ENCODE measurements around the gene EPB41L1.

The EPB41L1 gene

DNA sequence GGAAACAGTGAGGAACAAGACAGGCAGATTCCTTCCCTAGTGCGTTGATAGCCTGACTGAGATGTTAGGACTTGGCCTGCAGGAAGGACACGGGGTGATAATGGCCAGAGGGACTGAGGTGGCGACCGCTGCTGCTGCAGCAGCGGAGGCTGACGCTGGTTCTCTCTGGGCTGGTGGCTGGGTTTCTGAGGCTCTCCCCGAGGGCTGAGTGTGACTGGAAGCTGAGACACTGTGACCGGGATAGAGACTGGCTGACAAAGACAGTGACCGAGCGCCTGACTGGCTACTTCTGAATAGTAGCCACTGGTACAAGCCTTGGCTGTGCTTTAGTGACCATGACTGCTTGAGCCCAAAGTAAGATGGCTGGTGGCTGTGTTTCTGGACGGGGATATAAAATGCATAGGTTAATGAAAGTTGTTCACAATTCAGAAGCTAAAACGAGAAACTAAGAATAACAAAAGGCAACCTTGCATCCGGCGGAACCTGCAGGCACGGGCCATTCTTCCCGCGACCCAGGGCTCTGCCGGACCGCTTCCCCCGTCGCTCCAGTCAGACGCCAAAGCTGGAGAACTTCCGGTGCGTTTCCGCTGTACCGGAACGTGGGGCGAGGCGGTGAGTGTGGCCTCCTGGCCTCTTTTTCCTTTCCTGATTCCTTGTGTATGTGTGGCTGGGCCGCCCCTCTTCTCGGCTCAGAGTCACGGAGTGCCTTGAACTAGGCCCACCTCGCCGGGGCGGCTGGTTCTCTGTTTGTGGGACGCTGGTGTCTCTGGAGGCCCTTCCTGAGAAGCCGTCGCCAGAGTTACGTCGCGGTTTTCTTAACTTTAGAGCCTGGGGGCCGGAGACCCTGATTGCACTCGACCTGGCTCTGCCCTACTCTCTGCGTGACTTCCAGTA lies 81.6 kb downstream of the EPB41L1 start, which contains the start of gene AAR2:
AAR2 (plus strand) TSS at position 587 of the 894 bp plus-strand sequence. CDS start 3,391 bp downstream, outside the sequence.
- Mint-ChIP-seq H3K4me3 (peak within 1 kb of the TSS; percentile 84), H3K9me3 (no peaks in the 10 kb centered on the region), H3K27ac (peak within 1 kb of the TSS; percentile 85), H3K4me1 (ENCODE audit: low read depth) (peaks cover 29% of the 10 kb centered on the region), H3K27me3 (no peaks in the 10 kb centered on the region), H3K36me3 (ENCODE audit: low read depth) (peaks cover 35% of the 10 kb centered on the region)

DNA sequence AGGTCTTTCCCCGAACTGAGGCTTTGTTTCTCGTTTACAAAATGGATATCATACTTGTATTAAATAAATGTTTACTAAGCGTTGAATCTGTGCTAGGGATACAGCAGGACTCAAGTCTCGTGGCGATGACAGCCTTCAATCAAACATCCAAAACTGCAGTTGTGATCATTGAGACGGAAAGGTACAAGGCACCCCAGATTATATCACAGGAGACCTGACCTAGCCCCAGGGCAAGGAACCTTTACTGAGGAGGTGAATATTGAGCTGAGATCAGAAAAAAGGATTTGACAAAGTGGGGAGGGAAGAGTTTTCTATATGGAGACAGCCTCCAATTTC lies 82.2 kb downstream of the EPB41L1 start:
- Mint-ChIP-seq H3K4me1 (ENCODE audit: low read depth) (peaks cover 29% of the 10 kb centered on the region), H3K9me3 (no peaks in the 10 kb centered on the region), H3K36me3 (ENCODE audit: low read depth) (peaks cover 41% of the 10 kb centered on the region), H3K4me3 (peak overlapping the region; percentile 84), H3K27me3 (no peaks in the 10 kb centered on the region), H3K27ac (peak overlapping the region; percentile 85)

DNA sequence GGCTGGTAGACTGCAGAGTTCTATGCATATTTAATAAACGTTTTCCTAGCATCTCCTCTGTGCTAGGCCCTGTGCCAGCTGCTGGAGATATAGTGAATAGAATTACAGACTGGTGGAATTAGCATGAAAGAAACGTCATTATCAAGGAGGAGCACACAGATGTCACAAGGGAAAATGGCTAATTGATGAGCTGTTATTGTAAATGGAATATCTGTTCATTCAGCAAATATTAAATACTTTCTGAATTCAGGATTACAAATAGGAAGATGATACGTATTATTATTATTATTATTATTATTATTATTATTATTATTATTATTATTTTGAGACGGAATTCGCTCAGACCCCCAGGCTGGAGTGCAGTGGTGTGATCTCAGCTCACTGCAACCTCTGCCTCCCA lies 82.9 kb downstream of the EPB41L1 start:
- H3K4me1 Mint-ChIP-seq (ENCODE audit: low read depth): peaks cover 29% of the 10 kb centered on the region
- peak overlapping the region; percentile 85 for H3K27ac Mint-ChIP-seq
- H3K9me3 Mint-ChIP-seq: no peaks in the 10 kb centered on the region
- peak overlapping the region; percentile 84 for H3K4me3 Mint-ChIP-seq
- no peaks in the 10 kb centered on the region for H3K27me3 Mint-ChIP-seq
- peaks cover 41% of the 10 kb centered on the region for H3K36me3 Mint-ChIP-seq (ENCODE audit: low read depth)

DNA sequence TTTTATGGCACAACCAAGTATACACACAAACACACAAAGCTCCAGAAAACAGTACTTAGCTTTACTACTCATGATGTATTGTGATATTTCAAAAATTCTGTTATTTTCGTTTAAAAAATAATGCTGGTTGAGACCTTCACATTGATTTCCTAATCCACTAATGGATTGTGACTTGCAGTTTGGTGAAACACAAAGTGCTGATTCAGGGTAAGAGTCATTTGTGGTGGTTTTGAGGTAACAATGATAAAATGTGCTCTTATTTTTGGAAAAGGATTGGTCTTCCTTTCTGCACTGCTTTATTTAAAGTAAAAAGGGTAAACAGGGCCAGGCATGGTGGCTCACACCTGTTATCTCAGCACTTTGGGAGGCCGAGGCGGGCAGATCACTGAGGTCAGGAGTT lies 83.6 kb downstream of the EPB41L1 start:
- peaks cover 29% of the 10 kb centered on the region for H3K4me1 Mint-ChIP-seq (ENCODE audit: low read depth)
- no peaks in the 10 kb centered on the region for H3K27me3 Mint-ChIP-seq
- H3K4me3 Mint-ChIP-seq: peak overlapping the region; percentile 62
- peaks cover 41% of the 10 kb centered on the region for H3K36me3 Mint-ChIP-seq (ENCODE audit: low read depth)
- H3K9me3 Mint-ChIP-seq: no peaks in the 10 kb centered on the region
- H3K27ac Mint-ChIP-seq: no peak overlapping the region

DNA sequence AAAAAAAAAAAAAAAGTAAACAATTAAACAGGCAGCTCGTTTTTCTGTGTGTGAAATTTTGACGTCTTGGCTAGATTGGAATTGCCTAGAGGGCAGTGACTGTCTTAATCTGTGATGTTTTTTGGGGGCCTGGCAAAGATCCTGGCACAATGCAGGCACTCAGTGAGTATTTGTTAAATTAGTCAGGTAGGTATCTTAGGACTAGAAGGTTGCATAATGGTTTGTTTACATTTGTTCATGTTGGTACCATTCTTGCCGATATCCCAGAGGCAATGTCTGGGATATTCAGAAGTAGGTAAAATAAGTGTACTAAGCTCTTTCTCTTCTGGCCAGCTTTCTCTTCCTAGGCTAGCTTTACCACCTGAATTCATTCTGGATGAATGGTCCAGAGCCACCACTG lies 84.2 kb downstream of the EPB41L1 start:
- Mint-ChIP-seq H3K4me1 (ENCODE audit: low read depth) (peaks cover 29% of the 10 kb centered on the region), H3K36me3 (ENCODE audit: low read depth) (peaks cover 46% of the 10 kb centered on the region), H3K27ac (no peak overlapping the region), H3K9me3 (no peaks in the 10 kb centered on the region), H3K4me3 (peak overlapping the region; percentile 62), H3K27me3 (no peaks in the 10 kb centered on the region)

DNA sequence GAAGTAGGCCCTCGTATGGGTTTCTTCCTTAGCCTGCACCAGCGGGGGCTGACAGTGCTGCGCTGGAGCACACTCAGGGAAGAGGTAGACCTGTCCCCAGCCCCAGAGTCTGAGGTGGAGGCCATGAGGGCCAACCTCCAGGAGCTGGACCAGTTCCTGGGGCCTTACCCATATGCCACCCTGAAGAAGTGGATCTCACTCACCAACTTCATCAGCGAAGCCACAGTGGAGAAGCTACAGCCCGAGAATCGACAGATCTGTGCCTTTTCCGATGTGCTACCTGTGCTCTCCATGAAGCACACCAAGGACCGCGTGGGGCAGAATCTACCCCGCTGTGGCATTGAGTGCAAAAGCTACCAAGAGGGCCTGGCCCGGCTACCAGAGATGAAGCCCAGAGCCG lies 85.5 kb downstream of the EPB41L1 start:
- no peak overlapping the region for H3K4me3 Mint-ChIP-seq
- H3K4me1 Mint-ChIP-seq (ENCODE audit: low read depth): peaks cover 29% of the 10 kb centered on the region
- peaks cover 58% of the 10 kb centered on the region for H3K36me3 Mint-ChIP-seq (ENCODE audit: low read depth)
- H3K9me3 Mint-ChIP-seq: no peaks in the 10 kb centered on the region
- H3K27ac Mint-ChIP-seq: no peak overlapping the region
- H3K27me3 Mint-ChIP-seq: no peaks in the 10 kb centered on the region

DNA sequence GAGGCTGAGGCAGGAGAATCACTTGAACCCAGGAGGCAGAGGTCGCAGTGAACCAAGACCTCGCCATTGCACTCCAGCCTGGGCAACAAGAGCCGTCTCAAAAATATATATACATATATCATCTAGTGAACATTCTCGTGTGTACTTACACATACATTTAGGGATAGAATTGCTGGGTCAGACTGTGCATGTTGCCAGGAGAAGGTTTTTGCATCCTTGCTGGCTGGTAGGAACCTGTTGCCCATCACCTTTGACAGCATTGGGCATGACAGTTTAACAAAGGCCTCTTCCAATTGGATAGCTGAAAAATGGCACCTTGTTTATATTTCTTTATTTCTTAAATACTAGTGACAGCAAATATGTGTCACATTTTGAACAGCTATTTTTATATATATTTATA lies 87.1 kb downstream of the EPB41L1 start:
- H3K4me1 Mint-ChIP-seq (ENCODE audit: low read depth): peaks cover 29% of the 10 kb centered on the region
- H3K27ac Mint-ChIP-seq: no peak overlapping the region
- H3K27me3 Mint-ChIP-seq: no peaks in the 10 kb centered on the region
- H3K36me3 Mint-ChIP-seq (ENCODE audit: low read depth): peaks cover 70% of the 10 kb centered on the region
- H3K9me3 Mint-ChIP-seq: no peaks in the 10 kb centered on the region
- H3K4me3 Mint-ChIP-seq: no peak overlapping the region

DNA sequence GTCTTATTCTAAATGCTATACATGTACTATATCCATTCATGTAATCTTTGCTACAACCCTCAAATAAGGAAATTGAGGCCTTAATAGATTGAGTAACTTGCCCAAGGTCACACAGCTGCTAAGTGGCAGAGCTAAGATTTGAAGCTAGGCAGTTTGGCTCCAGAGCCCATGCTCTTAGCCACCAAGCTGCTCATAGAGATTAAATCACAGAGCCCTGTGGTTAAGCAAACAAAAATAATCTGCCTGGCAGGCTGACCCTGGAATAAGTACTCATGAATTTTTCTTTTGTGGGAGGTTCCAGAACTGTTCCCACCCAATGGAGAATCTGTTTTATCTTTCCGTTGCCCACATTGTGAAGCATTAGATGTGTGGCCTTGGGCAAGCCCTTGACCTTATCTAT lies 89.2 kb downstream of the EPB41L1 start:
- Mint-ChIP-seq H3K4me1 (ENCODE audit: low read depth) (peaks cover 17% of the 10 kb centered on the region), H3K27ac (no peak overlapping the region), H3K27me3 (no peaks in the 10 kb centered on the region), H3K9me3 (no peaks in the 10 kb centered on the region), H3K36me3 (ENCODE audit: low read depth) (peaks cover 75% of the 10 kb centered on the region), H3K4me3 (no peak overlapping the region)

DNA sequence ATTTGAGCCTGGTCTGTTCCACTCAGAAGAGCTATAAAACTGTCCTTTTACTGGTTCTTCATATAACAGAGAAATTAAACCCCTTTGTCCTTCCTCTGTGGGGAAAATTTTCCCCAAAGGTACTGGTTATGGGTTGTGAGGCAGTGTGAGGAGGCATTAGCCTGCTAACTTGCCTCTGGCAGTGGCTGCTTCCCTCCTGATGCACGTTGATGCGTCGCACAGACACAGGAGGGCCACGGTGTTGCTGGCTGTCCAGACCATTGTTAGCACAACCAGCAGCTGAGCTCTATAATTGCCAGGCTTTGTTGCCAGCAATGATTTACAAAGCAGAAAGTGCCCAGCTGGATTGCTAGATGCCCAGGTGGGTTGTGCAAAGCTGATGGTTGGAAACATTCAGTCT lies 91.9 kb downstream of the EPB41L1 start:
- peaks cover 67% of the 10 kb centered on the region for H3K36me3 Mint-ChIP-seq (ENCODE audit: low read depth)
- no peaks in the 10 kb centered on the region for H3K9me3 Mint-ChIP-seq
- H3K4me3 Mint-ChIP-seq: no peak overlapping the region
- peaks cover 8% of the 10 kb centered on the region for H3K4me1 Mint-ChIP-seq (ENCODE audit: low read depth)
- no peak overlapping the region for H3K27ac Mint-ChIP-seq
- no peaks in the 10 kb centered on the region for H3K27me3 Mint-ChIP-seq

DNA sequence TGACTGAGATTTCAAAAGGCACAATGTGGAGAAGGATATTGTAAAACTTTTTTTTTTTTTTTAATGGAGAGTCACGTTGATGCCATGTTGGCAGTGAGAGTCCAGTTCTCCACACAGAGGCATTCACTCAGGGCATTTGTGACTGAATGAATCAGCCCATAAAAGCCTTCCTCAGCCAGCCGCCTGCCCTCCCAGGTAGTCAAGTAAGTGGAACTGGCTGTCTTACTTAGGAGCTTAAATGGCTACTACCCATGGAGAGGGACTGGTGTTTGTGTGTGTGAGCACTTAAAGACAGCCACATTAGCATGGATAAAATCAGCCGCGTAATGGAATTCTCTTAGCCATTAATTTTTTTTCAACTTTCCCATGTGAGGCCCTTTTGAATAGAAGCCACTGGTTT lies 94.3 kb downstream of the EPB41L1 start:
- peaks cover 70% of the 10 kb centered on the region for H3K36me3 Mint-ChIP-seq (ENCODE audit: low read depth)
- no peak overlapping the region for H3K27ac Mint-ChIP-seq
- no peak overlapping the region for H3K4me3 Mint-ChIP-seq

DNA sequence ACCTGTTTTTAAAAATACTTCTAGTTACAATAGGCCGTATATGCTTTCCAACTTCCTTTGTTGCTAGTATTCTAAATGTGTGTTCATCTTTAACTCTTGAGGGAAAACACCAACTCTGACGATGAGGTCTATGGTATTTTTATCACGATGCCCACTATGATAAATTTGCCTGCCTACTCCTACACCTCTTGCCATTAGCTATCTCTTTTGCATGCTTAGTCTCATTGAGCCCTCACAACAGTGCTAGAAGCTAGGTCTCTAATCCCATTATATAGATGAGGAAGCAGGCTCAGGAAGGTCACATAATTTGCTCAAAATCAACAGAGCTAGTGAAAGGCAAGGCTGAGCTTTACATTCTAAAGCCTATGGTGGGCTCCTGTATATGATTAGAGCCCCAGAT lies 94.9 kb downstream of the EPB41L1 start:
- H3K9me3 Mint-ChIP-seq: no peaks in the 10 kb centered on the region
- peaks cover 65% of the 10 kb centered on the region for H3K36me3 Mint-ChIP-seq (ENCODE audit: low read depth)
- H3K27ac Mint-ChIP-seq: no peak overlapping the region
- H3K4me1 Mint-ChIP-seq (ENCODE audit: low read depth): peaks cover 12% of the 10 kb centered on the region
- no peaks in the 10 kb centered on the region for H3K27me3 Mint-ChIP-seq
- H3K4me3 Mint-ChIP-seq: no peak overlapping the region

More for the DNA sequence above, 94.3 kb downstream of the EPB41L1 start:
- H3K27me3 Mint-ChIP-seq: no peaks in the 10 kb centered on the region
- H3K9me3 Mint-ChIP-seq: no peaks in the 10 kb centered on the region
- peaks cover 12% of the 10 kb centered on the region for H3K4me1 Mint-ChIP-seq (ENCODE audit: low read depth)

DNA sequence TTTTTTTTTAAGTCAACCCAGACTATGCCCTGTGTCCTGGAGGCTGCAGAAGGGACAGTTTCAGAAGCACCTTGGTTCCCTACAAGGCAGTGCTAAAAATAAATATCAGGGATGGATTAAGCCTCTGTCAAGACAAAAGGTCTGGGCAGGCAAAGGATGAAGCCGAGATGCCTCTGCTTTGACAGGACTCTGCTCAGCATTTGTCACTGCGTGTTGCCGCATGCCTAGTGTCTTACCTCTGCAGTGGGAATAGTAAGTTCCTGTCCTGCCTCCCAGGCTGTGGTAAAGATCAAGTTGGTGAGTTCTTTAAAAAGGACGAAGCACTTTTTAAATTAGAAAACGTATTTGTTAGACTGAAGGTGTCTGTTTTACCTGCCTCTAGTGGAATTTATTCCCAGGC lies 96.9 kb downstream of the EPB41L1 start:
- Mint-ChIP-seq H3K36me3 (ENCODE audit: low read depth) (peaks cover 66% of the 10 kb centered on the region), H3K4me3 (no peak overlapping the region), H3K27ac (no peak overlapping the region), H3K9me3 (no peaks in the 10 kb centered on the region), H3K4me1 (ENCODE audit: low read depth) (peaks cover 12% of the 10 kb centered on the region), H3K27me3 (no peaks in the 10 kb centered on the region)

DNA sequence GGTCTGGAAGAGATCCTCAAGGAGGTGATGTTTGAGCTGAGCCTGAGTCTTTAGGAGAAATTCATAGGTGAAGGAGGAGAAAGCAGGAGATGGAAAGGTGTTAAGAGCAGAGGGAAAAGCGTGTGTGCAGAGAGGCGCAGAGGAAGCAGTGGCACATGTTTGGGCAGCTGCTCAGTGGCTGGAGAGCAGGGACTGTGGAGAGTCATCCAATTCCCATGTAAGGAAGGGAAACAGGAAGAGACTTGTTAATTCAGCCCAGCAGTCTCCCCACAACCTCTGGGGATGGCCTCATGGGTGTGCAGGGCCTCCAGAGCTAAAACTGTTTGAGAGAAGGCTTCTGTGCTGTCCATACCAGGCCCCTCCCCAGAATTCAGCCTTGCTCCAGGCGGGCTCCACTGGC lies 98.0 kb downstream of the EPB41L1 start:
- H3K9me3 Mint-ChIP-seq: no peaks in the 10 kb centered on the region
- H3K4me3 Mint-ChIP-seq: no peak overlapping the region
- peaks cover 12% of the 10 kb centered on the region for H3K4me1 Mint-ChIP-seq (ENCODE audit: low read depth)
- peaks cover 65% of the 10 kb centered on the region for H3K36me3 Mint-ChIP-seq (ENCODE audit: low read depth)
- H3K27me3 Mint-ChIP-seq: no peaks in the 10 kb centered on the region
- H3K27ac Mint-ChIP-seq: no peak overlapping the region

DNA sequence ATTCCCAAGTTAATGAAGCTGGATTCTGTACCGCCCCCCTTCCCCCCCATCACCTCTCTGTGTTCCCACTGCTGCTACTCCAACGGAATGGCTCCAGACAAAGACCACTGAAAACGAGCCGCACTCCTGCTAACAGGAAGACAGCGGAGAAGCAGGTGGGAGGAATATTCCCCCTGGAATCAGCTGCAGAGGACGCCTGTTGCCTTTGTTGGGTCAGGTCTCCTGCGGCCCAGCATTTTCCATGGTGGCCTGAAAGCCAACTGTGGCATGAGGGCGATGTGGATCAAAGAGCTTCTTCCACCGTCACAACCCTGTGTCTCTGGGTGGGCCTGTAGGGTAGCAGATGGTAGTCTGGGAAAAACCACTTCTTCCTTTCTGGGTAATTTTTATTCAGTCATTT lies 98.5 kb downstream of the EPB41L1 start:
- Mint-ChIP-seq H3K9me3 (no peaks in the 10 kb centered on the region), H3K4me1 (ENCODE audit: low read depth) (peaks cover 9% of the 10 kb centered on the region), H3K4me3 (no peak overlapping the region), H3K36me3 (ENCODE audit: low read depth) (peaks cover 61% of the 10 kb centered on the region), H3K27ac (no peak overlapping the region), H3K27me3 (no peaks in the 10 kb centered on the region)

DNA sequence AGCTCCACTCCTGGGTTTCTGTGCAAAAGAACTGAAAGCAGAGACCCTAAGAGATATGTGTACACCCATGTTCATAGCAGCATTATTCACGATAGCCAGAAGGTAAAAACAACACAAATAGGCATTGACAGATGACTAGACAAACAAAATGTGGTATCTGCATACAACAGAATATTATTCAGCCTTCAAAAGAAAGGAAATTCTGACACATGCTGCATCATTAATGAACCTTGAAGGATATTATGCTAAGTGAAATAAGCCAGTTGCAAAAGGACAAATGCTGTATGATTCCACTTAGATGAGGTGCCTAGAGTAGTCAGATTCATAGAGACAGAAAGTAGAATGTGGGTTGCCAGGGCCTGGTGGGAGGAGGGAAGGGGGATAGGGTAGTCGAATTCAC lies 99.5 kb downstream of the EPB41L1 start:
- H3K9me3 Mint-ChIP-seq: no peaks in the 10 kb centered on the region
- no peaks in the 10 kb centered on the region for H3K27me3 Mint-ChIP-seq
- peaks cover 4% of the 10 kb centered on the region for H3K4me1 Mint-ChIP-seq (ENCODE audit: low read depth)
- peaks cover 52% of the 10 kb centered on the region for H3K36me3 Mint-ChIP-seq (ENCODE audit: low read depth)
- H3K4me3 Mint-ChIP-seq: no peak overlapping the region
- H3K27ac Mint-ChIP-seq: no peak overlapping the region

DNA sequence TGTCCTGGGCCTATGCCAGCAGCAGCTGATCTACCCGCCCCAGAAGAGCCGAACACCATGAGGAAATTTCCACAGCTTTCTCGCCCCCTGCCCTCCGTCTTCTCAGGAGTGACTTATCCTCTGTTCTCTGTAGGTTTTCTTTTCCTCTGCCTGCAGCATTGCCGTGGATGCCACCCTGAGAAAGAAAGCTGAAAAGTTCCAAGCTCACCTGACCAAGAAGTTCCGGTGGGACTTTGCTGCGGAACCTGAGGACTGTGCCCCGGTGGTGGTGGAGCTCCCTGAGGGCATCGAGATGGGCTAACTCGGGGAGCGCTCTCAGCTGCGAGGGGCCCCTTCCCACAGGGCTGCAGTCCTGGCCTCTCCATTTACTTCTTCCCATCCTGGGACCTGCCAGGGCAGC lies 100.9 kb downstream of the EPB41L1 start:
- H3K27me3 Mint-ChIP-seq: no peaks in the 10 kb centered on the region
- H3K27ac Mint-ChIP-seq: no peak overlapping the region
- H3K36me3 Mint-ChIP-seq (ENCODE audit: low read depth): peaks cover 41% of the 10 kb centered on the region
- peaks cover 4% of the 10 kb centered on the region for H3K4me1 Mint-ChIP-seq (ENCODE audit: low read depth)
- H3K9me3 Mint-ChIP-seq: no peaks in the 10 kb centered on the region
- no peak overlapping the region for H3K4me3 Mint-ChIP-seq
